HepG2 (cell line): ENCODE data around the gene SLC28A1. TPM values are rescaled to one million over a fixed set of nuclear protein-coding genes. Genes with fewer than 3 reads are reported as not detected.

Experiments used
- FOXA3 ChIP-seq: IDR thresholded peaks from 2 replicates; pipeline ENCODE4 v1.6.1; 2016; ENCODE audit warnings: missing genetic modification reagents, missing compliant biosample characterization
- HMGA1 ChIP-seq: sonication (generic); formaldehyde crosslinking; conservative IDR thresholded peaks from 2 replicates; pipeline ENCODE4 v1.4.0; 2020; ENCODE audit warnings: missing genetic modification reagents
- HNF1B ChIP-seq: sonication (generic); formaldehyde crosslinking; IDR thresholded peaks from 2 replicates; pipeline ENCODE4 v1.5.1; 2020; ENCODE audit warnings: mild to moderate bottlenecking, moderate library complexity, missing genetic modification reagents
- HOXA3 ChIP-seq: sonication (generic); formaldehyde crosslinking; IDR thresholded peaks from 2 replicates; pipeline ENCODE4 v1.5.0; 2020; ENCODE audit warnings: missing genetic modification reagents
- KLF6 ChIP-seq: IDR thresholded peaks from 2 replicates; pipeline ENCODE4 v1.8.0; 2016; ENCODE audit warnings: missing biosample characterization, missing genetic modification reagents
- MLX ChIP-seq: IDR thresholded peaks from 2 replicates; pipeline ENCODE4 v1.6.1; 2016
- MYC ChIP-seq: sonication (generic); formaldehyde crosslinking; IDR thresholded peaks from 2 replicates; pipeline ENCODE4 v1.9.0; 2021; ENCODE audit warnings: missing genetic modification reagents, borderline replicate concordance
- POLR2AphosphoS2 ChIP-seq: IDR thresholded peaks from 2 replicates; pipeline ENCODE4 v1.6.1; 2011; ENCODE audit warnings: low read depth, low read length, improper control_type of control experiment
- RXRB ChIP-seq: IDR thresholded peaks from 2 replicates; pipeline ENCODE4 v1.6.1; 2016; ENCODE audit warnings: borderline replicate concordance, missing genetic modification reagents, missing compliant biosample characterization
- SATB2 ChIP-seq: sonication (generic); formaldehyde crosslinking; IDR thresholded peaks from 2 replicates; pipeline ENCODE4 v1.5.0; 2020; ENCODE audit warnings: missing genetic modification reagents
- SMAD1 ChIP-seq: sonication (generic); formaldehyde crosslinking; IDR thresholded peaks from 2 replicates; pipeline ENCODE4 v1.4.0; 2020; ENCODE audit warnings: missing genetic modification reagents, low read depth, mild to moderate bottlenecking, borderline replicate concordance
- TOE1 ChIP-seq: sonication (generic); formaldehyde crosslinking; IDR thresholded peaks from 2 replicates; pipeline ENCODE4 v1.4.0; 2020; ENCODE audit warnings: mild to moderate bottlenecking, missing genetic modification reagents
- U2AF2 ChIP-seq: fragments of 200-400 bp; formaldehyde crosslinking; IDR thresholded peaks from 2 replicates; pipeline ENCODE4 v1.6.1; 2017; ENCODE audit warnings: low read depth, mild to moderate bottlenecking, low read length
- ZBTB21 ChIP-seq: sonication (generic); formaldehyde crosslinking; IDR thresholded peaks from 2 replicates; pipeline ENCODE4 v1.4.0; 2020; ENCODE audit warnings: missing genetic modification reagents
- ZMYM3 ChIP-seq: sonication (generic); formaldehyde crosslinking; IDR thresholded peaks from 2 replicates; pipeline ENCODE4 v1.5.1; 2020; ENCODE audit warnings: mild to moderate bottlenecking, missing genetic modification reagents
- ZNF101 ChIP-seq: sonication (generic); formaldehyde crosslinking; IDR thresholded peaks from 2 replicates; pipeline ENCODE4 v1.4.0; 2020; ENCODE audit warnings: mild to moderate bottlenecking, low read depth, missing genetic modification reagents, borderline replicate concordance
- ZNF121 ChIP-seq: sonication (generic); formaldehyde crosslinking; IDR thresholded peaks from 2 replicates; pipeline ENCODE4 v1.5.0; 2020; ENCODE audit warnings: mild to moderate bottlenecking, missing genetic modification reagents
- ZNF263 ChIP-seq: sonication (generic); formaldehyde crosslinking; IDR thresholded peaks from 2 replicates; pipeline ENCODE4 v1.4.0; 2020; ENCODE audit warnings: missing genetic modification reagents
- ZNF292 ChIP-seq: sonication (generic); formaldehyde crosslinking; IDR thresholded peaks from 2 replicates; pipeline ENCODE4 v1.8.1; 2022; ENCODE audit warnings: mild to moderate bottlenecking, low read depth, missing genetic modification reagents, borderline replicate concordance
- ZNF343 ChIP-seq: sonication (generic); formaldehyde crosslinking; IDR thresholded peaks from 2 replicates; pipeline ENCODE4 v1.4.0; 2020; ENCODE audit warnings: mild to moderate bottlenecking, missing genetic modification reagents
- ZNF441 ChIP-seq: sonication (generic); formaldehyde crosslinking; IDR thresholded peaks from 2 replicates; pipeline ENCODE4 v1.7.0; 2021; ENCODE audit warnings: missing genetic modification reagents, borderline replicate concordance
- ZNF550 ChIP-seq: sonication (generic); formaldehyde crosslinking; IDR thresholded peaks from 2 replicates; pipeline ENCODE4 v1.4.0; 2020; ENCODE audit warnings: mild to moderate bottlenecking, missing genetic modification reagents, borderline replicate concordance
- ZNF670 ChIP-seq: sonication (generic); formaldehyde crosslinking; IDR thresholded peaks from 2 replicates; pipeline ENCODE4 v1.8.0; 2022; ENCODE audit warnings: mild to moderate bottlenecking, missing genetic modification reagents, borderline replicate concordance
- ZNF674 ChIP-seq: sonication (generic); formaldehyde crosslinking; IDR thresholded peaks from 2 replicates; pipeline ENCODE4 v1.5.0; 2020; ENCODE audit warnings: low read depth, mild to moderate bottlenecking, missing genetic modification reagents
- ZNF687 ChIP-seq: sonication (generic); formaldehyde crosslinking; IDR thresholded peaks from 2 replicates; pipeline ENCODE4 v1.5.1; 2020; ENCODE audit warnings: mild to moderate bottlenecking, missing genetic modification reagents, moderate library complexity
- ZNF878 ChIP-seq: sonication (generic); formaldehyde crosslinking; IDR thresholded peaks from 2 replicates; pipeline ENCODE4 v1.8.1; 2023; ENCODE audit warnings: mild to moderate bottlenecking, missing genetic modification reagents, moderate library complexity
- ZNF891 ChIP-seq: sonication (generic); formaldehyde crosslinking; IDR thresholded peaks from 2 replicates; pipeline ENCODE4 v1.5.0; 2020; ENCODE audit warnings: mild to moderate bottlenecking, missing genetic modification reagents
- polyA plus RNA-seq, 8 experiments: library from polyadenylated mRNA; depleted of rRNA in 3 of 8; stranded (reverse) in 7 of 8; unstranded in 1 of 8; fragments of >200 nt; fragmentation: Illumina TruSeq in 4 of 8; extraction: Trizol in 4 of 8; gene quantifications; 2 replicates each; pipeline versions ENCODE4 v1.2.1 to v1.2.3, GENCODE V29; 2011 to 2016; ENCODE audit warnings: low read depth in 4 of 8, missing spikeins in 1 of 8, mixed read lengths in 1 of 8; ENCODE audit not compliant: insufficient read depth in 1 of 8
- total RNA-seq, 5 experiments: library from RNA; depleted of rRNA; stranded (reverse); fragments of >200 nt; fragmentation: Illumina TruSeq; extraction: Trizol; gene quantifications; 2 replicates each; pipeline ENCODE4 v1.2.3, GENCODE V29; 2016; ENCODE audit warnings: low read depth in 1 of 5

Gene SLC28A1
- total and polyA plus RNA-seq, 2 of the 13 experiments (the other 11 are each of a cell fraction or from before 2014, with no cell fraction given) = 0.31 to 5.8 TPM

- TF ChIP-seq SMAD1 (CRISPR knock-in tag) (peak; percentile 43; the same call in 1 of the 2 replicates), ZNF121 (CRISPR knock-in tag) (no peak), ZBTB21 (CRISPR knock-in tag) (no peak), ZNF687 (CRISPR knock-in tag) (peak; percentile 81), MLX (CRISPR knock-in tag) (no peak), TOE1 (CRISPR knock-in tag) (no peak), HNF1B (CRISPR knock-in tag) (peak; percentile 64), FOXA3 (0 out of 2 replicates have a peak, but pooled peaks have one; percentile 17), ZNF674 (CRISPR knock-in tag) (no peak), ZNF878 (no peak), ZMYM3 (CRISPR knock-in tag) (peak; percentile 43; the same call in 1 of the 2 replicates), RXRB (no peak), KLF6 (CRISPR knock-in tag) (no peak), ZNF343 (CRISPR knock-in tag) (no peak), HMGA1 (CRISPR knock-in tag) (no peak), ZNF441 (CRISPR knock-in tag) (no peak; the same call in 1 of the 2 replicates), HOXA3 (peak; percentile 25; the same call in 1 of the 2 replicates), ZNF891 (CRISPR knock-in tag) (no peak), ZNF292 (CRISPR knock-in tag) (peak; percentile 81; the same call in 1 of the 2 replicates), ZNF263 (CRISPR knock-in tag) (peak; percentile 93), U2AF2 (no peak), ZNF670 (CRISPR knock-in tag) (0 out of 2 replicates have a peak, but pooled peaks have one; percentile 39), SATB2 (no peak), POLR2AphosphoS2 (no peak), MYC (peak; percentile 20; the same call in 1 of the 2 replicates), ZNF101 (CRISPR knock-in tag) (no peak), ZNF550 (no peak)
Measured at GRCh38 chr15:84908564-84908963, 24.1 kb downstream of the SLC28A1 start (continued).
